ENCODE data around the gene DIP2C. TPM values are rescaled to one million over a fixed set of nuclear protein-coding genes. Genes with fewer than 3 reads are reported as not detected.
"Not testable (repeated sequence)": the region's sequence is repeated elsewhere in the genome, so short reads cannot be mapped to it uniquely, and the experiment has no call there.

DIP2C gene
- polyA plus RNA-seq, 1 of the 3 experiments (the other 2 are of a cell fraction) = 8.7 TPM

DNA sequence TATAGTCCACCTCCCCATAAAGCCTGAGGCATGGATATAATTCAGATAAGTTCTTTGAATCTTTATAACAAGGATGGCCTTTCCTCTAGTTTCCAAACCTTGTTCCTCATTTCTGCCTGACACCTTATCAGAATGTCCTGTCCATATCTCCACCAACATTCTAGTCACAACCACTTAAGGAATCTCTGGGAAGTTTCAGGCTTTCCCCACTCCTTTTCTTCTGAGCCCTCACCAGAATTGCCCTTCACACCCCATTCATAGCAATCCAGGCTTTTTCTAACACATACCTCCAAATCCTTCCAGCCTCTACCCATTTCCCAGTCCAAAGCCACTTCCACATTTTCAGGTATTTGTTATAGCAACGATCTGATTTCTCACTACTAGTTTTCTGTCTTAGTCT lies 18.0 kb upstream of the DIP2C start (continued):
- TF ChIP-seq, protein P1, sequence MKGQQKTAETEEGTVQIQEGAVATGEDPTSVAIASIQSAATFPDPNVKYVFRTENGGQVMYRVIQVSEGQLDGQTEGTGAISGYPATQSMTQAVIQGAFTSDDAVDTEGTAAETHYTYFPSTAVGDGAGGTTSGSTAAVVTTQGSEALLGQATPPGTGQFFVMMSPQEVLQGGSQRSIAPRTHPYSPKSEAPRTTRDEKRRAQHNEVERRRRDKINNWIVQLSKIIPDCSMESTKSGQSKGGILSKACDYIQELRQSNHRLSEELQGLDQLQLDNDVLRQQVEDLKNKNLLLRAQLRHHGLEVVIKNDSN (IDR thresholded peaks at IDR 0.05; ENCODE audit: borderline replicate concordance, low read depth) = no peak
- TF ChIP-seq RAD21 (IDR thresholded peaks at IDR 0.05; ENCODE audit: low read length) (no peak), TEAD4 (IDR thresholded peaks at IDR 0.05; ENCODE audit: borderline replicate concordance, insufficient read depth) (no peak)

DNA sequence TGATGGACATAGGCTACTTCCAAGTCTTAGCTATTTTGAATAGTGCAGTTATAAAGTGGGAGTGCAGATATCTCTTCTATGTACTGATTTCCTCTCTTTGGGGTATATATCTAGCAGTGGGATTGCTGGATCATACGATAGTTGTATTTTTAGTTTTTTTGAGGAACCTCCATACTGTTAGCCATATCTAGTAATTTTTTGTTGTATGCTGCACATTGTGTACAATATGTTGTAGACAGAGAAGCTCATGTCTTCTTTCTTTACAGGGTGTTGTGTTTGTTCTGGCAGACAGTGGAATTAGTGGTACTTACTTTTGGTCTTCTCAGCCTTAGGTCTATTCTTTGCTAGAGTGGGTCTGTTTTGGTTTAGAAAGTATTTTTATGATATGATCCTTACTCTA lies 13.7 kb upstream of the DIP2C start:
- no peak for DNase-seq
- Histone ChIP-seq H3K9me2 (no peaks in the 10 kb centered on the region), H3K9me3 (no peaks in the 10 kb centered on the region), H3K4me3 (ENCODE audit: low read depth in 2 of 2, low read length in 1 of 2) (no peak overlapping the region), H3K79me2 (ENCODE audit: insufficient read depth) (no peaks in the 10 kb centered on the region), H3K27me3 (ENCODE audit: insufficient read depth) (peaks cover 3% of the 10 kb centered on the region; the same call in 1 of the 2 replicates), H4K20me1 (ENCODE audit: insufficient read depth) (no peaks in the 10 kb centered on the region), H3F3A (replicated peaks; ENCODE audit: insufficient read depth) (no peaks in the 10 kb centered on the region), H3K4me2 (no peak overlapping the region), H3K27ac (ENCODE audit: low read depth in 2 of 2, low read length in 1 of 2) (no peak overlapping the region), H3K4me1 (ENCODE audit: control insufficient read depth in 1 of 2, insufficient read depth in 2 of 2, low read depth in 1 of 2, low read length in 1 of 2) (peaks cover 0 to 2% of the 10 kb centered on the region in 2 experiments; a peak in 1 of 4 replicates), H3K36me3 (replicated peaks in 1 of 2; ENCODE audit: control insufficient read depth in 1 of 2, insufficient read depth in 2 of 2, low read length in 1 of 2) (no peaks in the 10 kb centered on the region), H3K9ac (no peak overlapping the region), H2AFZ (ENCODE audit: low read depth) (no peak overlapping the region)
- TF ChIP-seq CHD2 (IDR thresholded peaks at IDR 0.05; ENCODE audit: low read length, partially characterized antibody) (no peak), FOSL2 (IDR thresholded peaks at IDR 0.05; ENCODE audit: borderline replicate concordance, low read depth) (no peak), NRF1 (IDR thresholded peaks at IDR 0.05; ENCODE audit: low read depth, low read length) (no peak), TAF1 (IDR thresholded peaks at IDR 0.05; ENCODE audit: borderline replicate concordance, low read depth, low read length) (no peak), TEAD4 (IDR thresholded peaks at IDR 0.05; ENCODE audit: borderline replicate concordance, insufficient read depth) (no peak), MXI1 (IDR thresholded peaks at IDR 0.05; ENCODE audit: low read depth, low read length) (no peak), RFX5 (IDR thresholded peaks at IDR 0.05; ENCODE audit: low read length) (no peak), EZH2phosphoT487 (IDR thresholded peaks at IDR 0.05; ENCODE audit: borderline replicate concordance, low read depth) (no peak)
- TF ChIP-seq, protein P2, sequence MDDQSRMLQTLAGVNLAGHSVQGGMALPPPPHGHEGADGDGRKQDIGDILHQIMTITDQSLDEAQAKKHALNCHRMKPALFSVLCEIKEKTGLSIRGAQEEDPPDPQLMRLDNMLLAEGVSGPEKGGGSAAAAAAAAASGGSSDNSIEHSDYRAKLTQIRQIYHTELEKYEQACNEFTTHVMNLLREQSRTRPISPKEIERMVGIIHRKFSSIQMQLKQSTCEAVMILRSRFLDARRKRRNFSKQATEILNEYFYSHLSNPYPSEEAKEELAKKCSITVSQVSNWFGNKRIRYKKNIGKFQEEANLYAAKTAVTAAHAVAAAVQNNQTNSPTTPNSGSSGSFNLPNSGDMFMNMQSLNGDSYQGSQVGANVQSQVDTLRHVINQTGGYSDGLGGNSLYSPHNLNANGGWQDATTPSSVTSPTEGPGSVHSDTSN (IDR thresholded peaks at IDR 0.05) = no peak
- WGBS (ENCODE audit: low lambda C conversion rate) = 58% methylated on average over 1 of the region's 1 CpG
- POLR2A ChIA-PET = no interaction called here
- CTCF ChIA-PET = interaction anchor here (1.0 kb wide), 1 partner anchor 10 kb away, joined by 3 read pairs; no protein-coding TSS in a partner anchor

DNA sequence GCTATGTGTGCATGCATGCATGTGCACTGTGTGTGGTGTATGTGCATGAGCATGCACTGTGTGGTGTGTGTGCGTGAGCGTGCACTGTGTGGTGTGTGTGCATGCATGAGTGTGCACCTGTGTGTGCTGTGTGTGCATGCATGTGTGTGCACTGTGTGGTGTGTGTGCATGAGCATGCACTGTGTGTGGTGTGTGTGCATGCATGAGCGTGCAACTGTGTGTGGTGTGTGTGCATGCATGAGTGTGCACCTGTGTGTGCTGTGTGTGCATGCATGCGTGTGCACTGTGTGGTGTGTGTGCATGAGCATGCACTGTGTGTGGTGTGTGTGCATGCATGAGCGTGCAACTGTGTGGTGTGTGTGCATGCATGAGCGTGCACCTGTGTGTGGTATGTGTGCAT lies 10.7 kb upstream of the DIP2C start:
- POLR2A ChIA-PET; H3K27me3 ChIP-seq (ENCODE audit: insufficient read depth): not testable (repeated sequence)

More for the DNA sequence above, 10.7 kb upstream of the DIP2C start:
- not testable (repeated sequence) for H3K9me2 ChIP-seq; H3F3A ChIP-seq (replicated peaks; ENCODE audit: insufficient read depth); H3K9ac ChIP-seq; H2AFZ ChIP-seq (ENCODE audit: low read depth); H4K20me1 ChIP-seq (ENCODE audit: insufficient read depth); H3K9me3 ChIP-seq; H3K36me3 ChIP-seq (replicated peaks in 1 of 2; ENCODE audit: control insufficient read depth in 1 of 2, insufficient read depth in 2 of 2, low read length in 1 of 2); H3K4me2 ChIP-seq; H3K4me3 ChIP-seq (ENCODE audit: low read depth in 2 of 2, low read length in 1 of 2); H3K79me2 ChIP-seq (ENCODE audit: insufficient read depth); H3K27ac ChIP-seq (ENCODE audit: low read depth in 2 of 2, low read length in 1 of 2); DNase-seq; H3K4me1 ChIP-seq (ENCODE audit: control insufficient read depth in 1 of 2, insufficient read depth in 2 of 2, low read depth in 1 of 2, low read length in 1 of 2)
- CTCF ChIA-PET = interaction anchor here (0.9 to 1.3 kb wide), 2 partner anchors 89 to 189 kb away, joined by 3 to 4 read pairs; no protein-coding TSS in a partner anchor
- WGBS (ENCODE audit: low lambda C conversion rate) = 71% methylated on average over 6 of the region's 6 CpGs
